Tibial nerve (tissue), 4 donors: ENCODE measurements around the gene C1QTNF6. TPM values are rescaled to one million over a fixed set of nuclear protein-coding genes. Genes with fewer than 3 reads are reported as not detected.

Source experiments
- DNase-seq, 2 donors: peaks; one replicate each; pipeline ENCODE4 v3.0.0-alpha.2; 2019; ENCODE audit warnings: low spot score in 2 of 2
- H3K27ac ChIP-seq, 4 donors: fragments of 200-600 bp; sonication (generic) in 3 of 4; one replicate each; pipeline ENCODE4 v1.5.1; 2017 to 2019; ENCODE audit warnings: mild to moderate bottlenecking in 1 of 4
- H3K27me3 ChIP-seq, 2 donors: fragments of 200-600 bp; sonication (generic) in 1 of 2; one replicate each; pipeline versions ENCODE4 v1.5.1 to v1.6.0; 2017 to 2019
- H3K36me3 ChIP-seq, 3 donors: fragments of 200-600 bp; sonication (generic); one replicate each; pipeline ENCODE4 v1.5.1; 2018 to 2019
- H3K4me1 ChIP-seq, 4 donors: fragments of 200-600 bp; sonication (generic) in 3 of 4; one replicate each; pipeline ENCODE4 v1.5.1; 2017 to 2019
- H3K4me3 ChIP-seq, 4 donors: fragments of 200-600 bp; sonication (generic) in 3 of 4; one replicate each; pipeline ENCODE4 v1.5.1; 2017 to 2019; ENCODE audit warnings: mild to moderate bottlenecking in 1 of 4, moderate library complexity in 1 of 4
- H3K9me3 ChIP-seq, 4 donors: fragments of 200-600 bp; sonication (generic) in 3 of 4; one replicate each; pipeline ENCODE4 v1.5.1; 2017 to 2019
- EP300 ChIP-seq, 2 donors: sonication (generic); formaldehyde crosslinking; IDR thresholded peaks; one replicate each; pipeline ENCODE4 v1.6.1; 2017; ENCODE audit warnings: antibody characterized with exemption in 2 of 2, mild to moderate bottlenecking in 1 of 2
- POLR2A ChIP-seq, 2 donors: fragments of 450-650 bp; IDR thresholded peaks; one replicate each; pipeline ENCODE4 v1.6.1; 2017; ENCODE audit warnings: antibody characterized with exemption in 2 of 2, mild to moderate bottlenecking in 2 of 2, moderate library complexity in 2 of 2
- WGBS, 2 donors: methylation state at CpG; one replicate each; pipeline ENCODE4 v1.1.5; 2018; 5-methylcytosine and 5-hydroxymethylcytosine counted together
- total RNA-seq, 4 donors: library from RNA; depleted of rRNA; stranded (reverse); fragments of >200 nt; gene quantifications; one replicate each; pipeline ENCODE4 v1.1.0, GENCODE V29; 2016
- TF ChIP-seq, protein P1 (sequence below), 5 experiments: fragments of 200-600 bp in 3 of 5; fragments of 450-650 bp in 2 of 5; sonication (generic) in 3 of 5; IDR thresholded peaks; one replicate each; pipeline ENCODE4 v1.5.1; 2016 to 2019; ENCODE audit warnings: antibody characterized with exemption in 5 of 5, mild to moderate bottlenecking in 3 of 5, moderate library complexity in 2 of 5

The C1QTNF6 gene
- total RNA-seq, 4 donors from 2014 or later, result 2.6 to 3.9 (median 3.4) TPM

DNA sequence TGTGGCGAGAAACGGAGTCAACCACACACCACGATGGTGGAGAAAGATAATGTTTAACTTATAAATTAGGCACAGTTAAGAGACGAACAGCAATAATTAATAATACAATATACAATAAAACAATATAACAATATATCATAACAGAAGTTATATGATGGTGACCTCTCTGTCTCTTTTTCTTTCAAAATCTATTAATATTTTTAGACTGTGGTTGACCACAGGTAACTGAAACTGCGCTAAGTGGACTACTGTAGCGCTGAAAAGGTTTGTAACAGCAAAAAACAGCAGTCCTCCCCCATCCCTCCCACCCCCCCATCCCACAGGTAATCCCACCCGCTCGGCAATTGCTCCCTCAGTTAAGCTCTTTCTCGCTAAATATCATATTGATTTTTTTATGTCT is 27.8 kb upstream of the C1QTNF6 start:
- H3K9me3 ChIP-seq, result no peaks in the 10 kb centered on the region
- H3K4me3 ChIP-seq, result no peak overlapping the region
- 88% methylated on average over 9 of the region's 9 CpGs for WGBS, 2 donors
- no peak overlapping the region for H3K27ac ChIP-seq
- no peak for DNase-seq
- no peaks in the 10 kb centered on the region for H3K36me3 ChIP-seq
- no peak for TF ChIP-seq POLR2A (IDR thresholded peaks at IDR 0.05)
- peaks cover 0 to 40% of the 10 kb centered on the region in 2 donors for H3K27me3 ChIP-seq
- peaks cover 0 to 7% (median 2%) of the 10 kb centered on the region in 4 donors for H3K4me1 ChIP-seq

DNA sequence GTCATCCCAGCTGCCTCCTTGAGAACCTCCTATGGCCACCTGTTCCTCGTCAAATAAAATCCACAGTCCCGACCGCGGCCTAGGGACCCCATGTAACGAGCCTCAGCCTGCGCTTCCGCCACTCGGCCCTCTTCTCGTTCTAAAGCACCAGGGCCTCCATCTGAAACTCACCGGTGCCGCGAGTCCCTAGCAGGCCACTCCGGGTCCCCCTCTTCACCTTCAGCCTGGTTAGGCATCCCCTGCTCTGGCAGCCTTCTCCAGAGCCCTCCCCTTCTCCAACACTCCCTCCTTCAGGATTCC is 26.6 kb upstream of the C1QTNF6 start:
- Histone ChIP-seq H3K4me1 (peaks cover 0 to 5% (median under 1%) of the 10 kb centered on the region in 4 donors), H3K9me3 (no peaks in the 10 kb centered on the region), H3K27ac (no peak overlapping the region), H3K27me3 (peaks cover 0 to 41% of the 10 kb centered on the region in 2 donors), H3K4me3 (no peak overlapping the region), H3K36me3 (no peaks in the 10 kb centered on the region)
- no peak for TF ChIP-seq POLR2A (IDR thresholded peaks at IDR 0.05)
- TF ChIP-seq, protein P1, sequence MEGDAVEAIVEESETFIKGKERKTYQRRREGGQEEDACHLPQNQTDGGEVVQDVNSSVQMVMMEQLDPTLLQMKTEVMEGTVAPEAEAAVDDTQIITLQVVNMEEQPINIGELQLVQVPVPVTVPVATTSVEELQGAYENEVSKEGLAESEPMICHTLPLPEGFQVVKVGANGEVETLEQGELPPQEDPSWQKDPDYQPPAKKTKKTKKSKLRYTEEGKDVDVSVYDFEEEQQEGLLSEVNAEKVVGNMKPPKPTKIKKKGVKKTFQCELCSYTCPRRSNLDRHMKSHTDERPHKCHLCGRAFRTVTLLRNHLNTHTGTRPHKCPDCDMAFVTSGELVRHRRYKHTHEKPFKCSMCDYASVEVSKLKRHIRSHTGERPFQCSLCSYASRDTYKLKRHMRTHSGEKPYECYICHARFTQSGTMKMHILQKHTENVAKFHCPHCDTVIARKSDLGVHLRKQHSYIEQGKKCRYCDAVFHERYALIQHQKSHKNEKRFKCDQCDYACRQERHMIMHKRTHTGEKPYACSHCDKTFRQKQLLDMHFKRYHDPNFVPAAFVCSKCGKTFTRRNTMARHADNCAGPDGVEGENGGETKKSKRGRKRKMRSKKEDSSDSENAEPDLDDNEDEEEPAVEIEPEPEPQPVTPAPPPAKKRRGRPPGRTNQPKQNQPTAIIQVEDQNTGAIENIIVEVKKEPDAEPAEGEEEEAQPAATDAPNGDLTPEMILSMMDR (IDR thresholded peaks at IDR 0.05), result no peak
- no peak for TF ChIP-seq EP300 (IDR thresholded peaks at IDR 0.05)
- WGBS, 2 donors, result 72 to 81% methylated on average over 13 of the region's 13 CpGs
- DNase-seq, result no peak

DNA sequence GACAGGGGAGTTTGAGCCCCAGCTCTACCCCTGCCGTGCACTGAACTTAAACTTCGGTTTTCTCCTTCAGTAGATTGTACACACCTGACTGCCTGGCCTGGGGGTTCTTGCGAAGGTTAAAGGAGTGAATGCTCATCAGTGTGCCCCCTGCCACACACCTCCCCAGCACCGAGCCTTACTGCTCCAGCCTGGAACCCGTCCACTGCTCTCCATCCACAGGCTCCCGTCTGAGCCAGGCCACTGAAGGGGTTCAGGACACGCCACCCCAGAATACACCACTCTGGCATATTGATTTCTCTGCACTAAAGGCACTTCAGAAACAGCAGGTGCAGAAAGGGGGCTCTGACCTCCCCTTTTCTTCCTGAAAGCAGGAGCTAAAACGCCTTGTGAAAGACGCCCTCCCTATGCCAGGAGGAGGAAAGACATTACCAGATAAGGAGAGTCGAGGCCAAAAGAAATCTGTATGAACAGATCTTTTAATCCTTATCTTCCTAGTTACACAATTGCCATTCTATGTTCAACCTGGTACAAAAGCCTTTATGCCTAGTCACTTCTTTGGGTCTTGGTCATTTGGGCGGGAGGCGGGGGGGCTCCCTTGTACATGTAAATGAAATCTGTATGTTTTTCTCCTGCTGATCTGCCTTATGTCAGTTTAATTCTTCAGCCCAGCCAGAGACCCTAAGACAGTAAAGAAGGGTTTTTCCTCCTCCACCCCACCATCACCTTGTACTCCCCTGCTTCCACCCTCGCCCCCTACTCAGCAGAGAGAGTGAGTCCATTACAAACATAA is 26.1 kb upstream of the C1QTNF6 start:
- no peak overlapping the region for H3K4me3 ChIP-seq
- WGBS, 2 donors, result 83 to 88% methylated on average over 13 of the region's 13 CpGs
- H3K36me3 ChIP-seq, result no peaks in the 10 kb centered on the region
- no peak for DNase-seq
- TF ChIP-seq, protein P1 (IDR thresholded peaks at IDR 0.05), result no peak
- TF ChIP-seq EP300 (IDR thresholded peaks at IDR 0.05) (no peak), POLR2A (IDR thresholded peaks at IDR 0.05) (no peak)
- no peak overlapping the region for H3K27ac ChIP-seq
- H3K9me3 ChIP-seq, result no peaks in the 10 kb centered on the region
- H3K4me1 ChIP-seq, result peaks cover 0 to 5% (median 0%) of the 10 kb centered on the region in 4 donors
- H3K27me3 ChIP-seq, result peaks cover 0 to 39% of the 10 kb centered on the region in 2 donors

DNA sequence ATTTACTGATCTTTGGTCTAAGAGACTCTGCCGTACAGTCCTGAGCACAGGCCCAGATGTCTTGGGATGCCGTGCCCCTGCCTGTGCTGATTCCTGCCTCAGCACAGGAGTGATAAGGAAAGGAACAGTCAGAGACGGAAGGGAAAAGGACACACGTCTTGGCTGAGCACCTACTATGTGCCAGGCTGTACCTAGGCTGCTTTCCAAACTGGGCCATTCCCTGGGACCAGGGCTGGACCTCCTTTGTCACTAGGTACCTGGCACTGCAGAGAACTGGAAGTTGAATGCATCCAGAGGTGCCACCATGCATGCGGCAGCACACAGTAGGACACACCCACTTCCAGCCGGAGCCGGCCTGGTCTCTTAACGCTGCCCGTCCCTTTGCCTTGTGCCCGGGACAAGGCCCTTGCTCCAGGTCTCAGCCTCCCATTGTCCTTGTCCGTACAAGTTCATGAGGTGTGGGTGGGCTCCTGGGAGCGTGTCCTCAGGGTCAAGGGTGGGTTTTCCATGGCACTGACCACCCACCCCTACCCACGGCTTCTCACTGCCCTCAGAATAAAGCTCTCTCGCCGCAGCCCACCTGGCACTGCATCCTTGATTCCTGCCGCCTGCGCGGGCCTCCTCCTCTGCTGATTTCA is 25.3 kb upstream of the C1QTNF6 start:
- H3K4me3 ChIP-seq, result no peak overlapping the region
- no peak overlapping the region for H3K27ac ChIP-seq
- DNase-seq, result no peak
- TF ChIP-seq POLR2A (IDR thresholded peaks at IDR 0.05) (no peak), EP300 (IDR thresholded peaks at IDR 0.05) (no peak)
- TF ChIP-seq, protein P1 (IDR thresholded peaks at IDR 0.05), result no peak
- no peaks in the 10 kb centered on the region for H3K9me3 ChIP-seq
- no peaks in the 10 kb centered on the region for H3K36me3 ChIP-seq
- H3K4me1 ChIP-seq, result peaks cover 0 to 5% (median 0%) of the 10 kb centered on the region in 4 donors
- H3K27me3 ChIP-seq, result peaks cover 0 to 33% of the 10 kb centered on the region in 2 donors
- WGBS, 2 donors, result 81 to 85% methylated on average over 18 of the region's 18 CpGs

DNA sequence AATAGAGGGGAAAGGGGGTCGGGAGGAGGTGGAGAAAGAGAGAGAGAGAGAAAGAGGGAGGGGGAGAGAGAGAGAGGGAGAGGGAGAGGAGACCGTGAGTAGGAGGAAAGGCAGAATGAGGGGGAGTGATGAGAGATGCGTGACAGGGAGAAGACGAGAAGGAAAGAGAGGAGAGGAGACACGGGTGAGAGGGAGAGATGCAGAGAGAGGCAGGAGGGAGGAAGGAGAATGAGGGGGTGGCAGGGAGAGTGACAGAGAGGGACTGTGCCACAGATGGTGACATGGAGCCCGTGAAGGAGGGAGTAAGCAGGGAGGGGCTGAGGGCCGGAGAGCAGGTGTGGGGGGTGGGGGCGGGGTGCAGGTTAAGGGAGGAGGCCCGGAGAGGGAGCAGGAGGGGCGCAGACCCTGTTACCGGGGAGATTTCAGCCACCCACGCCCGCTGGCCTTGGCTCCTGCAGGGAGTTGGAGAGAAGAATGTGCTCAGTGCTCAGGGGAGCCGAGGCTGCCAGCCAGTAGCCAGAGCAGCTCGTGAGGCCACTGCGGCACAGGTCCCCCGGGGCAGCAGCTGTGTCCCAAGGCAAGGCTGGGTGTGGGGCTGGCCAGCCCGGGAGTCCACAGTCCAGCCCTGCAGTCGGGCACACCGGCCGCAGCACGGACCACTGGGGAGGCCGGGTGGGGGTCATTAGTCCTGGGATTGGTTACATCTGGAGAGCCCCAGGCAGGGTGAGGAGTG is 24.3 kb upstream of the C1QTNF6 start, which contains the start of gene SSTR3:
Gene SSTR3, minus strand, starts transcription at position 304 of the 733 bp plus-strand sequence. CDS start 4,674 bp downstream, outside the sequence.
- Histone ChIP-seq H3K4me3 (no peak within 1 kb of the TSS), H3K36me3 (no peaks in the 10 kb centered on the region), H3K9me3 (no peaks in the 10 kb centered on the region), H3K27me3 (peaks cover 0 to 26% of the 10 kb centered on the region in 2 donors), H3K4me1 (peaks cover 0 to 5% (median 0%) of the 10 kb centered on the region in 4 donors), H3K27ac (no peak within 1 kb of the TSS)
- WGBS, 2 donors, result 7 to 16% methylated on average over 23 of the region's 23 CpGs
- DNase-seq, result no peak
- TF ChIP-seq, protein P1 (IDR thresholded peaks at IDR 0.05), result no peak
- no peak for TF ChIP-seq POLR2A (IDR thresholded peaks at IDR 0.05)
- no peak for TF ChIP-seq EP300 (IDR thresholded peaks at IDR 0.05)
